HepG2 (cell line): Measurements from ENCODE around the gene HSPA1A. TPM values are rescaled to one million over a fixed set of nuclear protein-coding genes. Genes with fewer than 3 reads are reported as not detected.

Experiments used
- EP300 ChIP-seq, 3 experiments: sonication (generic) in 1 of 3; formaldehyde crosslinking in 1 of 3; IDR thresholded peaks; 2 replicates each; pipeline versions ENCODE4 v1.5.1 to v1.6.1; 2011 to 2020; ENCODE audit warnings: low read depth in 2 of 3, low read length in 2 of 3, borderline replicate concordance in 1 of 3, improper control_type of control experiment in 1 of 3, mild to moderate bottlenecking in 1 of 3, missing genetic modification reagents in 1 of 3, moderate library complexity in 1 of 3
- FOXP4 ChIP-seq: sonication (generic); formaldehyde crosslinking; IDR thresholded peaks from 2 replicates; pipeline ENCODE4 v1.4.0; 2020; ENCODE audit warnings: missing genetic modification reagents
- HNRNPL ChIP-seq: fragments of 200-400 bp; formaldehyde crosslinking; IDR thresholded peaks from 2 replicates; pipeline ENCODE4 v1.6.1; 2017; ENCODE audit warnings: mild to moderate bottlenecking, low read depth, low read length
- PAWR ChIP-seq: sonication (generic); formaldehyde crosslinking; IDR thresholded peaks from 2 replicates; pipeline ENCODE4 v1.4.0; 2020; ENCODE audit warnings: missing genetic modification reagents, mild to moderate bottlenecking, borderline replicate concordance
- ZNF512B ChIP-seq: sonication (generic); formaldehyde crosslinking; IDR thresholded peaks from 2 replicates; pipeline ENCODE4 v1.5.1; 2020; ENCODE audit warnings: missing genetic modification reagents, mild to moderate bottlenecking, borderline replicate concordance
- ZNF781 ChIP-seq: sonication (generic); formaldehyde crosslinking; IDR thresholded peaks from 2 replicates; pipeline ENCODE4 v1.5.1; 2020; ENCODE audit warnings: borderline replicate concordance, mild to moderate bottlenecking, missing genetic modification reagents; ENCODE audit errors: not compliant biosample characterization
- polyA plus RNA-seq, 8 experiments: library from polyadenylated mRNA; depleted of rRNA in 3 of 8; stranded (reverse) in 7 of 8; unstranded in 1 of 8; fragments of >200 nt; fragmentation: Illumina TruSeq in 4 of 8; extraction: Trizol in 4 of 8; gene quantifications; 2 replicates each; pipeline versions ENCODE4 v1.2.1 to v1.2.3, GENCODE V29; 2011 to 2016; ENCODE audit warnings: low read depth in 4 of 8, missing spikeins in 1 of 8, mixed read lengths in 1 of 8; ENCODE audit not compliant: insufficient read depth in 1 of 8
- total RNA-seq, 5 experiments: library from RNA; depleted of rRNA; stranded (reverse); fragments of >200 nt; fragmentation: Illumina TruSeq; extraction: Trizol; gene quantifications; 2 replicates each; pipeline ENCODE4 v1.2.3, GENCODE V29; 2016; ENCODE audit warnings: low read depth in 1 of 5
- TF ChIP-seq, protein P1 (sequence below): sonication (generic); formaldehyde crosslinking; IDR thresholded peaks from 2 replicates; pipeline ENCODE4 v1.5.1; 2020; ENCODE audit warnings: mild to moderate bottlenecking, moderate library complexity, missing genetic modification reagents

HSPA1A gene
- total and polyA plus RNA-seq, 2 of the 13 experiments (the other 11 are each of a cell fraction or from before 2014, with no cell fraction given) = 44.5 to 85.0 TPM

DNA sequence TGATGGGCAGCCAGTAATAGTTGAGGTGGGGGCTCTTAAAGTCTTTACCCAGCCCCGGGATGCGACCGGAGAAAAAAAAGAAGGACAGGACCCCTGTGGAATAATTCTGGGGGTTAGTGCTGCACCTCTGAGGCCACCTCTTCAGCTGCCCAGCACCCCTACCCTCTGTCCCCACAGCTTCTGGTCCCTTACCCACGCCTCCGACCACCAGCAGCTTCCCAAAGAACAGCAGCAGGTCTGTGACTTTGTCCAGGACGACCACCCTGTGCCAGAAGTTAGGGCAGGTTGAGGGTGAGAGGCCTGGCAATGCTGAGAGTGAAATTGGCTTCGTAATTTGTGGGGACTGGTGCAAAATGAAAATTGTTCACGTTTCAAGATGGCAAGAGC, 49.5 kb downstream of the HSPA1A start (continued):
- no peak for TF ChIP-seq FOXP4 (CRISPR knock-in tag)
- peak; percentile 18 for TF ChIP-seq ZNF781
- 0 out of 2 replicates have a peak, but pooled peaks have one; percentile 23 for TF ChIP-seq HNRNPL
- TF ChIP-seq, protein P1, sequence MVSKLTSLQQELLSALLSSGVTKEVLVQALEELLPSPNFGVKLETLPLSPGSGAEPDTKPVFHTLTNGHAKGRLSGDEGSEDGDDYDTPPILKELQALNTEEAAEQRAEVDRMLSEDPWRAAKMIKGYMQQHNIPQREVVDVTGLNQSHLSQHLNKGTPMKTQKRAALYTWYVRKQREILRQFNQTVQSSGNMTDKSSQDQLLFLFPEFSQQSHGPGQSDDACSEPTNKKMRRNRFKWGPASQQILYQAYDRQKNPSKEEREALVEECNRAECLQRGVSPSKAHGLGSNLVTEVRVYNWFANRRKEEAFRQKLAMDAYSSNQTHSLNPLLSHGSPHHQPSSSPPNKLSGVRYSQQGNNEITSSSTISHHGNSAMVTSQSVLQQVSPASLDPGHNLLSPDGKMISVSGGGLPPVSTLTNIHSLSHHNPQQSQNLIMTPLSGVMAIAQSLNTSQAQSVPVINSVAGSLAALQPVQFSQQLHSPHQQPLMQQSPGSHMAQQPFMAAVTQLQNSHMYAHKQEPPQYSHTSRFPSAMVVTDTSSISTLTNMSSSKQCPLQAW = 0 out of 2 replicates have a peak, but pooled peaks have one; percentile 12
- 0 out of 4 replicates have a peak, but pooled peaks of 1 of the 2 experiments have one; percentile 0 for TF ChIP-seq EP300 (IDR thresholded peaks at IDR 0.05; ENCODE audit: low read depth in 2 of 2, low read length in 2 of 2)
- no peak for TF ChIP-seq EP300 (CRISPR knock-in tag; IDR thresholded peaks at IDR 0.05; ENCODE audit: borderline replicate concordance)
- 0 out of 2 replicates have a peak, but pooled peaks have one; percentile 27 for TF ChIP-seq ZNF512B (CRISPR knock-in tag)
- TF ChIP-seq PAWR (CRISPR knock-in tag) = 0 out of 2 replicates have a peak, but pooled peaks have one; percentile 87
- TF ChIP-seq, all 625 proteins: peak for 29
